GM12872 (cell line): ENCODE results near the gene CLDN14.

ENCODE experiments used
- TF ChIP-seq, protein P1 (sequence below): IDR thresholded peaks from 3 replicates; pipeline ENCODE4 v1.5.1; 2011; ENCODE audit warnings: low read depth, mild to moderate bottlenecking, low read length, moderate library complexity; ENCODE audit not compliant: insufficient read depth

CLDN14 gene

DNA sequence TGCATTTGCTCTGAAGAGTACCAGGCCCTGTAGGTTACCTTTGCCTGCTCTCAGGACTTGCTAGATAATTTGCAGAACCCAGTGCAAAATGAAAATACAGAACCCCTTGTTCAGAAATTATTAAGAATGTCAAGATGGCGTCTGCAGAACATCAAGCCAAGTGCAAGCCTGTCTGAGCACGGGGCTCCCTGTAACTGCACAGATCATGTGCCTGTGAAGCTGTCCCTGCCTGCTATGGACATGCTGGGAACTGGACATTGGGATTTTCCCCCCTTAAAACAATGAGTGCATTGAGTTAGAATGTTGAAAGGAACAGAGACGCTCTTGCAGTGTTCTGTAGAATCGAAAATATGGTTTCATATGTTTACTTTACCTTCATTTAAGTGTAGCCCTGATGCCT is 2.9 kb downstream of the CLDN14 start:
- TF ChIP-seq, protein P1, sequence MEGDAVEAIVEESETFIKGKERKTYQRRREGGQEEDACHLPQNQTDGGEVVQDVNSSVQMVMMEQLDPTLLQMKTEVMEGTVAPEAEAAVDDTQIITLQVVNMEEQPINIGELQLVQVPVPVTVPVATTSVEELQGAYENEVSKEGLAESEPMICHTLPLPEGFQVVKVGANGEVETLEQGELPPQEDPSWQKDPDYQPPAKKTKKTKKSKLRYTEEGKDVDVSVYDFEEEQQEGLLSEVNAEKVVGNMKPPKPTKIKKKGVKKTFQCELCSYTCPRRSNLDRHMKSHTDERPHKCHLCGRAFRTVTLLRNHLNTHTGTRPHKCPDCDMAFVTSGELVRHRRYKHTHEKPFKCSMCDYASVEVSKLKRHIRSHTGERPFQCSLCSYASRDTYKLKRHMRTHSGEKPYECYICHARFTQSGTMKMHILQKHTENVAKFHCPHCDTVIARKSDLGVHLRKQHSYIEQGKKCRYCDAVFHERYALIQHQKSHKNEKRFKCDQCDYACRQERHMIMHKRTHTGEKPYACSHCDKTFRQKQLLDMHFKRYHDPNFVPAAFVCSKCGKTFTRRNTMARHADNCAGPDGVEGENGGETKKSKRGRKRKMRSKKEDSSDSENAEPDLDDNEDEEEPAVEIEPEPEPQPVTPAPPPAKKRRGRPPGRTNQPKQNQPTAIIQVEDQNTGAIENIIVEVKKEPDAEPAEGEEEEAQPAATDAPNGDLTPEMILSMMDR = no peak

DNA sequence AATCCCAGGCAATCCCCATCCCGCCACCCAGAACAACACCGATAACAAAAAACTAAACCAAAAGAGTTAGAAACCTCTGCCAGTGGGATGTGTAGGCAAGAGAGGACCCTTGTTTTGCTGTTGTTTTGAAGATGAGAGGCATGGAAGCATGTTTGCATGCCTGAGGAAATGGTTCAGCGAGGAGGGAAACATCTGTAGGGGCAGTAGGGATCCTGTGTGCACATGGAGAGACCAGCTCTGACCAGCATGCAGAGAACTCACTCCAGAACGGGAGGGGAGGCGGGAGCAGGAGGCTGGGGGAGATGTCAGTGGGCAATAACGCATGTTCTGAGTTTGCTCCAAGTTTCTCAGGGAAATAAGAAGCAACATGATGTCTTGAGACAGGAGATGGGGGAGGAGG is 5.3 kb downstream of the CLDN14 start:
- TF ChIP-seq, protein P1 = no peak

DNA sequence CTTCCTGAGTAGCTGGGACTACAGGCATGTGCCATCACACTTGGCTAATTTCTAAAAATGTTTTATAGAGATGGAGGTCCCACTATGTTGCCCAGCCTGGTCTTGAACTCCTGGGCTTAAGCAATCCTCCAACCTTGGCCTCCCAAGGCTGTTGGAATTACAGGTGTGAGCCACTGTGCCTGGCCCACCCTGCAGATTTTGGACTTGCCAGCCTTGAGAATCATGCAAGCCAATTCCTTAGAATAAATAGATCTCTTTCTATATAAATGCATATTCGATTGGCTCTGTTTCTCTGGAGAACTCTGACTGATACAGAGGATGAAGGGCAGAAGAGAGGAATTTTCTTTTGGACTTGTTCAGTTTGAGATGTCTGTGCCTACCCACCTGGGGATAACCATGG is 6.7 kb downstream of the CLDN14 start:
- TF ChIP-seq, protein P1 = no peak

DNA sequence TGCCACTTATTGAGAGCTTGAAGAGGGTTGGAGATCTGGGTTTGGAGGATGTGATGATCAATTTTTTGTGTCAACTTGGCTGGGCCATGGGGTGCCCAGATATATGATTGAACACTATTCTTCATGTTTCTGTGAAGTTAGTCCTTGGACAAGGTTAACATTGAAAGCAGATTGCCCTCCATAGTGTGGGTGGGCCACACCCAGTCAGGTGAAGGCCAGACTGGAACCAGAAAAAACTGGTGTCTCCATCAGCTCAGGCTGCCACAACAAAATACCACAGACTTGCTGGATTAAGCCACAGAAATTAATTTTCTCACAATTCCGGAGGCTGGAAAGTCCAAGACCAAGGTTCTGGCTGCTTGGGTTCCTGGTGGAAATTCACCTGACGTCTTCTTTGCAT is 7.5 kb downstream of the CLDN14 start:
- TF ChIP-seq, protein P1 = no peak

DNA sequence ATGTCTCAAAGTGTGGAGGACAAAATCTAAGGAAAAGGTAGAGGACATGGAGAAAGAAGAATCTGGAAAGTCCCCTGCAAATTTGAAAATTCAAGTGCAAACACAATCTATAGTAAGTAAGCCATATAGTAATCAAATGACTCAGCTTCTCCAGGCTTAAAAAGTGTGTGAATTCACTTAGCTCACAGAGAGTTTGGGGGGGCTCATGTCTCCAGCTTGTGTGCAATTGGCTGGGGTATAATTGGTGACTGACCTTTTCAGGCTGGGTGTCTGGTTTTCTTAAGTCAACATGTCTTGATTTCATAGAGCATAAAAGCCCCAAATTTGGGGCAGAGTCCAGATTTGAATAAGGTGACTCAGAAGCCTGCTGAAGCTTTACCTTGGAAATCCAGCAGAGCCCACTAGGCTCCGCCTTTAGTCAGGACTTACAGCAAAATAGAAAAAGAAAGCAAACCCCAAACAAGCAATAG is 8.6 kb downstream of the CLDN14 start:
- TF ChIP-seq, protein P1 = no peak

DNA sequence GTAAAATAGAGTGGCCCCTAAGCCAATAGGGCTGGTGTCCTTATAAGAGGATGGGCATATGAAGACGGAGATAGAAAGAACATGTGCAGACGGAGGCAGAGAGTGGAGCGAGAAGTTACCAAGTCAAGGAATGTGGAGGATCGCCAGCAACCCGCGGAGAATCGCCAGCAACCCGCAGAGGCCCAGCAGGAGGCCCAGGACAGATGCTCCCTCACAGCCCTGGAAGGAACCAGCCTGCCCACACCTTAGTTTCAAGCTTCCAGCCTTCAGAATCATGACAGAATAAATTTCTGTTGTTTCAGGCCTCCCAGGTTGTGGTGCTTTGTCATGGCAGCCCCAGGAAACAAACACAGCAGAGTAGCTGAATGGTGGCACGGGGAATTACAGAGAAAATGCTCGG is 9.6 kb downstream of the CLDN14 start:
- TF ChIP-seq, protein P1 = no peak

DNA sequence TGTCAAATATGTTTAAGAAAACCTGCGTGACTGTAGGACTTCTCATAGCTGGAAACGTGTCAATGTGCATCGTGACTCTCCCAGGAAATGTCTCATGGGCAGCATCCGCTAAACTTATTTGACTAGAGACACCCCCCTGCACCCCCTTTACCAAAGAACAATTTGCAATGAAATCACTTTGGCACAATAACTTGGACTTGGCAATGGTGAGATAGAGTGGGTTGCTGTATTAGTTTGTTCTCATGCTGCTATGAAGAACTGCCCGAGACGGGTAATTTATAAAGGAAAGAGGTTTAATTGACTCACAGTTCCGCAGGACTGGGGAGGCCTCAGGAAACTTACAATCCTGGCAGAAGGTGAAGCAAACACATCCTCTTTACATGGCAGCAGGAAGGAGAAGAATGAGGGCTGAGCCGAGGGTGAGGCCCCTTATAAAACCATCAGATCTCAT is 13.8 kb downstream of the CLDN14 start:
- TF ChIP-seq, protein P1 = no peak
